ENCODE data around the gene SYCE1. TPM values are rescaled to one million over a fixed set of nuclear protein-coding genes. Genes with fewer than 3 reads are reported as not detected.

SYCE1 gene
- total RNA-seq, 1 experiment from 2014 or later = not detected

GRCh38 chr10:133559216-133559615, 6.2 kb downstream of the SYCE1 start:
- peaks cover 70% of the 10 kb centered on the region for H3K27me3 Mint-ChIP-seq (ENCODE audit: insufficient read depth, unreplicated experiment)
- no peaks in the 10 kb centered on the region for H3K4me1 Mint-ChIP-seq (ENCODE audit: insufficient read depth, unreplicated experiment)
- H3K27ac Mint-ChIP-seq (ENCODE audit: low read depth, unreplicated experiment) = no peak overlapping the region
- no peaks in the 10 kb centered on the region for H3K36me3 Mint-ChIP-seq (ENCODE audit: insufficient read depth, unreplicated experiment)
- CTCF ChIA-PET = interaction anchor here (0.8 kb wide), 1 partner anchor 19 kb away, joined by 3 read pairs; no protein-coding TSS in a partner anchor
- H3K9me3 Mint-ChIP-seq (ENCODE audit: unreplicated experiment) = no peaks in the 10 kb centered on the region
- no peak for DNase-seq (ENCODE audit: unreplicated experiment)
- TF ChIP-seq, protein P1, sequence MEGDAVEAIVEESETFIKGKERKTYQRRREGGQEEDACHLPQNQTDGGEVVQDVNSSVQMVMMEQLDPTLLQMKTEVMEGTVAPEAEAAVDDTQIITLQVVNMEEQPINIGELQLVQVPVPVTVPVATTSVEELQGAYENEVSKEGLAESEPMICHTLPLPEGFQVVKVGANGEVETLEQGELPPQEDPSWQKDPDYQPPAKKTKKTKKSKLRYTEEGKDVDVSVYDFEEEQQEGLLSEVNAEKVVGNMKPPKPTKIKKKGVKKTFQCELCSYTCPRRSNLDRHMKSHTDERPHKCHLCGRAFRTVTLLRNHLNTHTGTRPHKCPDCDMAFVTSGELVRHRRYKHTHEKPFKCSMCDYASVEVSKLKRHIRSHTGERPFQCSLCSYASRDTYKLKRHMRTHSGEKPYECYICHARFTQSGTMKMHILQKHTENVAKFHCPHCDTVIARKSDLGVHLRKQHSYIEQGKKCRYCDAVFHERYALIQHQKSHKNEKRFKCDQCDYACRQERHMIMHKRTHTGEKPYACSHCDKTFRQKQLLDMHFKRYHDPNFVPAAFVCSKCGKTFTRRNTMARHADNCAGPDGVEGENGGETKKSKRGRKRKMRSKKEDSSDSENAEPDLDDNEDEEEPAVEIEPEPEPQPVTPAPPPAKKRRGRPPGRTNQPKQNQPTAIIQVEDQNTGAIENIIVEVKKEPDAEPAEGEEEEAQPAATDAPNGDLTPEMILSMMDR (IDR thresholded peaks at IDR 0.05; ENCODE audit: unreplicated experiment) = no peak
- BruUV-seq (replicated peaks) = no TSS peak
- POLR2A ChIA-PET = no interaction called here
- no peak overlapping the region for H3K4me3 Mint-ChIP-seq (ENCODE audit: unreplicated experiment)
- intact Hi-C loops (cut with micrococcal nuclease) = no loop called here

- TF ChIP-seq, protein P1 (IDR thresholded peaks at IDR 0.05; ENCODE audit: unreplicated experiment) = no peak
- no TSS peak for BruUV-seq (replicated peaks)
- POLR2A ChIA-PET = no interaction called here
- intact Hi-C loops (cut with micrococcal nuclease) = no loop called here
- H3K9me3 Mint-ChIP-seq (ENCODE audit: unreplicated experiment) = no peaks in the 10 kb centered on the region
- no peaks in the 10 kb centered on the region for H3K36me3 Mint-ChIP-seq (ENCODE audit: insufficient read depth, unreplicated experiment)
- CTCF ChIA-PET = interaction anchor here (1.1 kb wide), 1 partner anchor 228 kb away, joined by 4 read pairs; no protein-coding TSS in a partner anchor
- H3K4me3 Mint-ChIP-seq (ENCODE audit: unreplicated experiment) = no peak overlapping the region
- no peak overlapping the region for H3K27ac Mint-ChIP-seq (ENCODE audit: low read depth, unreplicated experiment)
- no peaks in the 10 kb centered on the region for H3K4me1 Mint-ChIP-seq (ENCODE audit: insufficient read depth, unreplicated experiment)
- DNase-seq (ENCODE audit: unreplicated experiment) = no peak
- peaks cover 82% of the 10 kb centered on the region for H3K27me3 Mint-ChIP-seq (ENCODE audit: insufficient read depth, unreplicated experiment)
These were observed 8.0 kb downstream of the SYCE1 start for GRCh38 chr10:133557381-133557780.

DNA sequence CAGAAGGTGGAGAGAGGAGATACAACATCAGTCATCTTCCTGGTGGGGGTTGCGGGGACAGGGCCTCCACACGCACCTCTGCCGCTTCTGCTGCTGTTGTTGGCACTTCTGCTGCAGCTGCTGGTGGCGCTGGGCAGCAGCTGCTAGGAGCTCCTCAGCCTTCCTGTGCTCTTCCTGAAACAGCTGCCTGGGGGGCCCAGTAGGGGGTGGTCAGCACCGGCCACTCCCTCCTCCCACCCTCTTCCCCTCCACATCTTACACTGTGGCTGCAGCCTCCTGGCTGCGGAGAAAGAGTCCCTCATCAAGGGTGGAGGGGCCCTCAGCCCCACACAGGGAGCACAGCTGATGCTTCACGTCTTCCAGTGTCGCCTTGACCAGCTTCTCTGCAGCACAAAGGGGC, 9.9 kb downstream of the SYCE1 start:
- Mint-ChIP-seq H3K36me3 (ENCODE audit: insufficient read depth, unreplicated experiment) (no peaks in the 10 kb centered on the region), H3K27ac (ENCODE audit: low read depth, unreplicated experiment) (no peak overlapping the region), H3K27me3 (ENCODE audit: insufficient read depth, unreplicated experiment) (peaks cover 64% of the 10 kb centered on the region), H3K4me3 (ENCODE audit: unreplicated experiment) (no peak overlapping the region), H3K4me1 (ENCODE audit: insufficient read depth, unreplicated experiment) (no peaks in the 10 kb centered on the region), H3K9me3 (ENCODE audit: unreplicated experiment) (no peaks in the 10 kb centered on the region)
- intact Hi-C loops (cut with micrococcal nuclease) = no loop called here
- TF ChIP-seq, protein P1 (IDR thresholded peaks at IDR 0.05; ENCODE audit: unreplicated experiment) = no peak
- BruUV-seq (replicated peaks) = no TSS peak
- CTCF ChIA-PET = interaction anchor here (0.6 kb wide), 1 partner anchor 161 kb away, joined by 3 read pairs; no protein-coding TSS in a partner anchor
- POLR2A ChIA-PET = no interaction called here
- no peak for DNase-seq (ENCODE audit: unreplicated experiment)

DNA sequence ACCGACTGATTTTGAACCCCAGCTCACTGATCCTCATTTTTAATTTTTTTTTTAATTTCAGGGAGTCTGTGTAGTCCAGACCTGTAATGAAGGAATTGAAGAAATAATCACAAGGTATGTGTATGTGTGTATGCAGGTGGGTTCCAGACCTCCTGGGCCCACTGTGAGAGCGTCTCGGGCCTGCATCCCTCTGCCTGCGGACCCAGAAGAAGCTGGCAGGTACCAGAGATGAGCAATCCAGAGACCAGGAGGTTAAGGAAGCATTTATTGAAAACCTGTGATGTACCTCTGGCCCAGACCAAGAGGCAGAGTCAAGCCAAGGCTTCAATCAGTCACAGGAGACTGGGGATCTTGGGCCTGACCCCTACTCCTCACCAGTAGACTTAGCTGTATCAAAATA, 10.8 kb downstream of the SYCE1 start:
- no TSS peak for BruUV-seq (replicated peaks)
- POLR2A ChIA-PET = no interaction called here

More for the DNA sequence above, 10.8 kb downstream of the SYCE1 start:
- no peak for DNase-seq (ENCODE audit: unreplicated experiment)
- peaks cover under 1% of the 10 kb centered on the region for H3K9me3 Mint-ChIP-seq (ENCODE audit: unreplicated experiment)
- H3K4me1 Mint-ChIP-seq (ENCODE audit: insufficient read depth, unreplicated experiment) = no peaks in the 10 kb centered on the region
- no peaks in the 10 kb centered on the region for H3K36me3 Mint-ChIP-seq (ENCODE audit: insufficient read depth, unreplicated experiment)
- no peak overlapping the region for H3K4me3 Mint-ChIP-seq (ENCODE audit: unreplicated experiment)
- TF ChIP-seq, protein P1 (IDR thresholded peaks at IDR 0.05; ENCODE audit: unreplicated experiment) = no peak
- no peak overlapping the region for H3K27ac Mint-ChIP-seq (ENCODE audit: low read depth, unreplicated experiment)
- CTCF ChIA-PET = interaction anchor here (0.6 kb wide), 1 partner anchor 160 kb away, joined by 3 read pairs; no protein-coding TSS in a partner anchor
- intact Hi-C loops (cut with micrococcal nuclease) = no loop called here
- peaks cover 62% of the 10 kb centered on the region for H3K27me3 Mint-ChIP-seq (ENCODE audit: insufficient read depth, unreplicated experiment)
